ENCODE results near the gene VCP.

Gene VCP

GRCh38 chr9:35073279-35073612 is 821 bp upstream of the VCP start:
- no peak for DNase-seq (ENCODE audit: low read depth)
- H3K4me3 ChIP-seq (ENCODE audit: low read length): no peak overlapping the region; the same call in 1 of the 2 replicates
- no peak for TF ChIP-seq CTCF (conservative IDR thresholded peaks at IDR 0.05; ENCODE audit: low read length)

- peak overlapping the region; percentile 76 for H3K4me3 ChIP-seq (ENCODE audit: low read length)
- peak; percentile 88 for DNase-seq (ENCODE audit: low read depth)
- peak; percentile 18; the same call in 1 of the 2 replicates for TF ChIP-seq CTCF (conservative IDR thresholded peaks at IDR 0.05; ENCODE audit: low read length)
Observed at GRCh38 chr9:35071814-35072460, 488 bp downstream of the VCP start.

DNA sequence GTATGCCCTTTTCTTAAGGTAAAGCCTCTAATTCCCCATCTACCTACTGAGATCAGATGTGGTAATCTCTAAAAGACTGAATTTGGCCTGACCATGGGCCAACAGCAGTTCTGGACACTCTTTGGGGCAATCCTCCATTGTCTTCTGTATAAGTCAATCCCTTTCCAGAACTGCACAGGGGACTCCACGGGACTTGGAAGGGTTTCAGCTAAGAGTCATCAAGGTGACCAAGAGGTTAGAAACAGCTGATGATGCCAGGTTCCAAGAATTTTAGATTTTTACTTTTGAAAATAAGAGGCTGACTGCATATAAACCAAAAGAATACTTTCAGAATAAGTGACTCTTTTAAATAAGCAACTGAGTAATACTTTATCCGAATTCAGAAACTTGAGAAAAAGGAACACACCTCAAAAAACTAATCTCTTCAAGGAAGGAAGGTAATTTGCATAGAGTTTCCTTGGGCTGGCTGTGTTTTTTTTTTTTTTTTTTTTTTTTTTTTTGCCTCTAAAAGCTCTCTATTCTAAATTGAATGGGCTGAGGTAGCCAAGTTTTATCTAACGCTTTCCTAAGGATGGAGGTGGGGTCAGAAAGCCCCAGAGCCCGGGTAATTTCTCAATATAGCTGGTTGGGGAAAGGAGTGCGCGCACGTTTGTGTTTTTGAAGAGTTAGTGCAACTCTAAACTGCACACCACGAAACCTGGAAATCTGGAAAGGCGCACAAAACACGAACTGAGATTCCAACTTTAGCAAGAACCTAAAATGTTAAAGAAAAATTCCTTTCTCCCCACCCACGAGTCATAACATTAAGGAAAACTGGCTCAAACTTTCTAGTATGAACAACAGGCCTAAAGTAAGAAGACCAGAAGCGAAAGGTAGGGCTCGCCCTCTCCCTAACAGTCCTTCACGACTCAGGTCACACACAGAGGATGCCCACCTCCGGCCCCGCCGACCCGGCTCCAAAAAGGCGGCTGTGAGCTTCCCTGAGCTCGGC is 1.3 kb downstream of the VCP start:
- no peak for TF ChIP-seq CTCF (conservative IDR thresholded peaks at IDR 0.05; ENCODE audit: low read length)
- peak; percentile 23 for DNase-seq (ENCODE audit: low read depth)

DNA sequence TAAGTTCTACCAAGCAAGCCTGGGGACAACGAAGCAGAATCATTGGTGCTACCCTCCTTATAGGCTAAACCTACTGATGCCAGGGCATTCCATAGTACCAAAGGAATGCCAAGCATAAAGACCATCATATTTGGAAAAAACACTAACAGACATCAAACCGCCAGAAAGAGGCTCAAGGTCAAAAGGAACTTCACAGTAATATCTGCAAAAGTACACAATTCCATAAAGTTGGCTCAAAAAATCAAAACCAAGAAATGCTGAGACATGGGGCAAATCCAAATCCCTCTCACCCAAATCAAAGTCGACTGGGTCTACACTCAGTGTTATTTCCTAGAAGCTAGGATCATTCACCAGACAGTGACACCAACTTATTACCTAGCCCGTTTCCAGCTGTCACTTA is 3.4 kb downstream of the VCP start:
- H3K4me3 ChIP-seq (ENCODE audit: low read length): no peak overlapping the region
- no peak for TF ChIP-seq CTCF (conservative IDR thresholded peaks at IDR 0.05; ENCODE audit: low read length)

More for the DNA sequence above, 1.3 kb downstream of the VCP start:
- H3K4me3 ChIP-seq (ENCODE audit: low read length): peak overlapping the region; percentile 76

GRCh38 chr9:35067056-35067455 is 5.4 kb downstream of the VCP start:
- DNase-seq (ENCODE audit: low read depth): no peak
- no peak overlapping the region for H3K4me3 ChIP-seq (ENCODE audit: low read length)

More for the DNA sequence above, 3.4 kb downstream of the VCP start:
- DNase-seq (ENCODE audit: low read depth): no peak

GRCh38 chr9:35060548-35061207 is 11.7 kb downstream of the VCP start:
- H3K4me3 ChIP-seq (ENCODE audit: low read length): no peak overlapping the region
- no peak for DNase-seq (ENCODE audit: low read depth)
- TF ChIP-seq CTCF (conservative IDR thresholded peaks at IDR 0.05; ENCODE audit: low read length): no peak

More at GRCh38 chr9:35067056-35067455, 5.4 kb downstream of the VCP start:
- no peak for TF ChIP-seq CTCF (conservative IDR thresholded peaks at IDR 0.05; ENCODE audit: low read length)

Measured in AG10803 (cell line).